SK-MEL-5 (cell line): ENCODE measurements around the gene SLFN12. TPM values are rescaled to one million over a fixed set of nuclear protein-coding genes. Genes with fewer than 3 reads are reported as not detected.
"Not testable (repeated sequence)": the region's sequence is repeated elsewhere in the genome, so short reads cannot be mapped to it uniquely, and the experiment has no call there.

Source experiments
- DNase-seq: peaks from one replicate; pipeline ENCODE4 v3.0.0-alpha.2; 2016; ENCODE audit warnings: low read depth, low spot score
- in situ Hi-C: cut with HindIII; loops from 2 replicates; pipeline ENCODE4 v1.10.0; 2016; ENCODE audit warnings: low sequenced_read_pairs, high pct_unique_total_duplicates, low pct_unique_long_range_greater_than_20kb
- polyA plus RNA-seq, 2 experiments: library from polyadenylated mRNA; depleted of rRNA; stranded (reverse); fragments of >200 nt; gene quantifications; 2 replicates each; pipeline ENCODE4 v1.2.3, GENCODE V29; 2015
- total RNA-seq: library from RNA; depleted of rRNA; stranded (reverse); fragments of >200 nt; shearing (Covaris generic); gene quantifications from 2 replicates; pipeline ENCODE4 v1.2.3, GENCODE V29; 2014; rRNA removed

The SLFN12 gene
- total RNA-seq = 3.9 and 4.1 TPM in 2 replicates
- 2.9 and 4.6 TPM in 2 replicates for polyA plus RNA-seq (2015; cell fraction: cytosol; rRNA removed)
- polyA plus RNA-seq (2015; cell fraction: nucleus; rRNA removed) = 13.9 and 18.7 TPM in 2 replicates

DNA sequence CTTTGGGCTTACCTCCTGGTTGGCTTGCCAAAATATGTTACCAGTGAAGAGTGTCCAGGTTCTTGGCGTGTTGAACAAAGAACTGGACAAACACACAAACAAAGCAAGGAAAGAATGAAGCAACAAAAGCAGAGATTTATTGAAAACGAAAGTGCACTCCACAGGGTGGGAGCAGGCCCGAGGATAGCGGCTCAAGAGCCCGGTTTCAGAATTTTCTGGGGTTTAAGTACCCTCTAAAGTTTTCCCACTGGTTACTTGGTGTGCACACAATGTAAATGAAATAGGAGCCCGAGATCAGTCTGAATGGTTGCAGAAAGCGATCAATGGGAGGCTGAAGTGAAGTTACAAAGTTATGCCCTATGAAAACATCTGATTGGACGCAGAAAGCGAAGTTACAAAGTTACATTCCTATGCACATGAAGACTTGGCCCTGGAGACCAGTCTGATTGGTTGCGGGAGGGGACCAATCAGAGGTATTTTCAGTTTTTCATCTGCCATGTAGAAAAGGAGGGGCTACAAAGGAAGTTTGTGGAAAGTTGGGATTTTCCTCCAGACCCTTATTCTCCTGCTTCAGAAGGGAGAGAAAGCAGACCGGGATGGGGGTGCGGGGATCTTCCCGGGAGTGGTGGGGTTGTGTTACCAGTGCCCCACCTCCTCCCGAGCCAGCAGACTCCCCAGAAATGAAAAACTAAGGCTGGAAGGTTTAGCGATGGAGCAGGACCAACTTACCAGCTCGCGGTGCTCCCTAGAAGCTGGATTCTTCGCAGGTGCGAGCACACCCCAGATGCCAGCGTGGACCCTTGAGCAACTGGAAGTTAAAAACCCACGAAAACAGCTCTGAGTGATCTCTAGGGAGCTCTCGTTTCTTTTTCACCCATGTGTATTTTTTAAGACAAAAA lies at the start of gene SLFN12:
TSS of gene SLFN12 (minus strand) at position 325 of the 899 bp plus-strand sequence. CDS start 9,472 bp downstream, outside the sequence.
- in situ Hi-C loops = loop anchor here (25.0 kb wide), 1 partner anchor 120 kb away; no protein-coding TSS in a partner anchor
- DNase-seq = peak; percentile 82

DNA sequence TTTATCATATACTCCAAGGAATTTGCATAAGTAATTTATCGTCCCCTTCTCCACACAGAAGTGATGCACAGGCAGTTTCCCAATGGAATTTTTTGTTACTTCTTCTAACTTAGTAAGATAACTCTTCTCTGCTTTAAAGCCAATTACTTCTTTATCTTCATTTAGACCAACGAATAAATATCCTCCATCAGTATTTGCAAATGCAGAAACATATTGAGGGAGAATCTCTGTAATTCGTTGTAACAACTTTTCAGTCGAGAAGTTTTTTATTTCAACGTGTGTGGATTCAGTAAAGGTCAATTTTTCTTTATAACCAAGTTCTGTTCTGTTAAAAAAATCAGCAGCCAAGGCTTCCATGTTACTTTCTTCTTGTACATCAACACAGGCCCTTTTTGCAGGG lies 47.0 kb upstream of the SLFN12 start:
- DNase-seq = no peak
- in situ Hi-C loops = no loop called here

DNA sequence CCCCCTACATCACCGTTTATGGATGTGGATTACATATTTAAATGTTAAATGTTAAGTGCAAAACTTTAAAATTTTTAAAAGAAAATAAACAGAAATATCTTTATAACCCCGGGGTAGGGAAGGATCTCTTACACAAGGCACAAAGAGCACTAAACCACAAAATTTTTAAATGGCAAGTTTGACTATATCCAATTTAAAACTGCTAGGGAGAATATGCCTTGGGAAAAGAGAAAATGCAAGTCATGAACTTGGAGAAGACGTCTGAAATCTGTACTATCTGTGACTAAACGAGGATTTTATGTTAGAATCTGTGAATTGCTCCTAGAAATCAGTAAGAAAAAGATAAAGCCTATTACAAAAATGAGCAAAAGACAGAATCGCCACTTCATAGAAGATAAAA lies 44.9 kb upstream of the SLFN12 start:
- no peak for DNase-seq
- in situ Hi-C loops = no loop called here

DNA sequence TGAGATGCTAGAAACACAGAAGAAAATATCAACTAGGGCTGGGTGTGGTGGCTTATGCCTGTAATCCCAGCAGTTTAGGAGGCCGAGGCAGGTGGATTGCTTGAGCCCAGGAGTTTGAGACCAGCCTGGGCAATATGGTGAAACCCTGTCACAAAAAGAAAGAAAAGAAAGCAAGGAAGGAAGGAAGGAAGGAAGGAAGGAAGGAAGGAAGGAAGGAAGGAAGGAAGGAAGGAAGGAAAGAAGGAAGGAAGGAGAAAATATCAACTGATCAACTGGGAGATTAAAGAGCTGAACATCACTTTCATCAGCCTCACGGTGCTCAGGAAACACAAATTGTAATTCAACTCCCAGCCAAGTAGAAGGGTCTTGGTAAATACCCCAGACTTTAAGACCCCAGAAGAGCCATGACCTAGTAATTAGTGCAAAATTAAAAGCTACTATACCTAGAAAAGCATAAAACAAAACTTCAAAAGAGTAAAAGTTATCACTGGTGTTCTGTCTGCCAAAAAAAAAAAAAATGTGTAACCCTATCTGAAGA lies 44.1 kb upstream of the SLFN12 start:
- in situ Hi-C loops = no loop called here

DNA sequence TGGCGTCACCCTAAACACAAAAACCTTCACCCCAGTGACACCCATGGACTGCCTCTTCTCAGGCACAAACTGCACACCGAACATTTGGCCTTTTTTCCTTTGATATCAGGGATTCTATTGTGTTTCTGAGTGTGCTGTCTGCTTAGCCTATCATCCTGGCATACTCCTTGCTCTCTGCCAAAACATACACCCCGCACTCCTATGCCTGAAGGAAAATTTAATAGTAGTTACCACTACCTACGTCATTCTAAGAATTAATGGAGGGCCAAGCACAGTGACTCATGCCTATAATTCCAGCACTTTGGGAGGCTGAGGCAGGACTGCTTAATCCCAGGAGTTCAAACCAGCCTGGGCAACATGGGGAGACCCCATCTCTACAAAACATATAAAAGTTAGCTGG lies 36.2 kb upstream of the SLFN12 start:
- in situ Hi-C loops = no loop called here
- DNase-seq = no peak

More for the DNA sequence above, 44.1 kb upstream of the SLFN12 start:
- no peak for DNase-seq

DNA sequence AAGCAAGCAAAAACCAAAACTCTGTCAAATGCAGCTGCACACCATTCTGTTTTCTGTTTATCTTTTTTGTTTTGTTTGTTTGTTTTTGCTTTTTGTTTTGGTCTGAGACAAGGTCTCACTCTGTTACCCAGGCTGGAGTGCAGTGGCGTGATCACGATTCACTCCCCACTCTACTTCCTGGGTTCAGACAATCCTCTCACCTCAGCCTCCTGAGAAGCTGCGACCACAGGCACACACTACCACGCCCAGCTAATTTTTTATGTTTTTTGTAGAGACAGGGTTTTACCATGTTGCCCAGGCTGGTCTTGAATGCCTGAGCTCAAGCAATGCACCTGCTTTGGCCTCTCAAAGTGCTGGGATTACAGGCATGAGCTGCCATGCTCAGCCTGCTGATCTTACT lies 35.5 kb upstream of the SLFN12 start:
- DNase-seq = no peak
- in situ Hi-C loops = no loop called here

DNA sequence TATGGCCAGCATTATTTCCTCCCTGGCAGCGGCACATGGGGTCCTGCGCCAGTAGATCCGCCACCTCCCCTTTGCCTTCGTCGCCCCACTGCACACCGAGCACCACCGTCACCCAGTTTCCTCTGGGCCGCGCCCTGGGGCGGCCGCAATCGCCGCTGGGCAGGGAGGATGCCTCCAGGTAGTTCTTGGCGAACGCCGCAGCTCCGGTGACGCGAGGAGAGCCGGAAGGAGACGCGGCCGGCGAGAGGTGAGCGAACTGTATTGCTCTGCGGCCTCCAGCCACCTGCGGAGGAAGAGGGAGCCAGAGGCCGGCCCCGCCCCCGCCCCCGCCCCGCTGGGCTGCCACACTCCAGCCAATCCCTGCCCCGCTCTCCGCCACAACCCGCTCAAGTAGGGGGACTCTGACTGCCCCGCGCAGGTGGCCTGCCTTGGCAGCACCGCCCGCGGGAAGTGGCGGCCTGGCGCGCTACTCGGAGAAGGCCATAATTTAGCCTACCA lies 28.1 kb upstream of the SLFN12 start:
- in situ Hi-C loops = no loop called here
- no peak for DNase-seq

DNA sequence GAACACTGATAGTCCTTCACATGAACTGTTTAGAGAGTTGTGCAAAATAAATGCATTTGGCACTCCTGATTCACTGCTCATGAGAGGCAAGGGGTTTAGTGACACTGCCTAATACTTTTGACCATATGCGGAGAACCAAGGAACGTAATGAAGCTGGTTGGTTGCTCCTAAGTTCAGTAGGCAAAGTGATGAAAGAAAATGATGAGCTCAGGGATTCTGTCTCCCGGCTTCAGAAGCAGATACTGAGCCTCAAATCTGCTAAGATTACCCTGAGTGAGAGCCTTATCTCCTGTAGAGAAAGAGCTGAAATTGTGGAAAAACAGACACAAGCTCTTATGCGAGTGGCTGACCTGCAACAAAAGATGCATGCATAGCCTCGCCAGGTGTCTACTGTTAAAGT lies 21.7 kb upstream of the SLFN12 start:
- not testable (repeated sequence) for DNase-seq

DNA sequence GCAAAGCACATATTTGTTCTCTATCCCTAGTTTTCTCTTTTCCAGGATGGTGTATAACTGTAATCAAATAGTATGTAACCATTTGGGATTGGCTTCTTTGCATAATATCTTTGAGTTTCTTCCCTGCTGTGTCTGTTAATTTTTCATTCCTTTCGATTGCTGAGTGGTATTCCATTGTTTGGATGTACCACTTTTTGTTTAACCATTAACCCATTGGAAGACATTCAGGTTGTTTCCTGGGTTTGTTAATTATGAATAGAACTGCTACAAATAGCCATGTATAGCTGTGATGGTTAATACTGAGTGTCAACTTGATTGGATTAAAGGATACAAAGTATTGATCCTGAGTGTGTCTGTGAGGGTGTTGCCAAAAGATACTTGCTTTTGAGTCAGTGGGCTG lies 20.9 kb upstream of the SLFN12 start:
- in situ Hi-C loops = no loop called here

More for the DNA sequence above, 21.7 kb upstream of the SLFN12 start:
- in situ Hi-C loops = not testable (repeated sequence)

DNA sequence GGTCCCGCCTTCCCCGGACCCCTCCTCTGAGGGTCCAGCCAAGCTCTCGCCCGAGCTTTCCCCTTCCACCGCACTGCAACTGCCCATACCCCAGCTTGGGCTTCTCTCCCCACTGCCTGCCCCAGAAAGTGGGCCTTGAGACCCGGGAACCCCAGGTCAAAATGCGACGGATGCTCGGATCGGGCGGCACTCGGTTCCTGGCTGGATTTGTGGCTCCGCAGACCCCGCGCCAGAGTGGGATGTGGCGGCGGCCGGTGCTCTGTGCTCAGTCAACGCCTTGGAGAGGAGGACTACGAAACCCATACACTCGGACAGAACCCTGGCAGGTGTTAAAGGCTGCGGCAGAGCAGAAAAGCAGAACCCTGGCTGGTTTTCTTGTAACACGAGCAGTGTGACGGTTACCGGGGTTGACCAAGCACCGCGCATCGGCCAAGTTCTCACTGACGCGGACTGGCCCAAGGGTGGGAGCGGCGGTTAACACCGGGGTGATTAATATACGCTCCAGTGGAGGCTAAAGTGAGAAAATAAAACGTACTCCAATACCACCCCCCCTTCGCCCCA lies 17.2 kb upstream of the SLFN12 start:
- DNase-seq = no peak
- in situ Hi-C loops = loop anchor here (25.0 kb wide), 1 partner anchor 137 kb away; no protein-coding TSS in a partner anchor

More for the DNA sequence above, 20.9 kb upstream of the SLFN12 start:
- no peak for DNase-seq

DNA sequence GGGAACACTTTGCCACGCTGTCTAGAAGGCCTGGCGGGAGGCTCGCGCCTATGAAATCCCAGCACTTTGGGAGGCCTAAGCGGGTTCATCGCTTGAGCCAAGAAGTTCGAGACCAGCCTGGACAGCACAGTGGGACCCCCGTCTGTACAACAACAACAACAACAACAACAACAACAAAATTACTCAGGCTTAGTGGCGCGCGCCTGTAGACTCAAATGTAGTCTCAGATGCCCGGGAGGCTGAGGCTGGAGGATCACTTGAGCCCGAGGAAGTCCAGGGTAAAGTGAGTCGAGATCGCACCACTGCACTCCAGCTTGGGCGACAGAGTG lies 16.6 kb upstream of the SLFN12 start:
- in situ Hi-C loops = loop anchor here (25.0 kb wide), 1 partner anchor 137 kb away; no protein-coding TSS in a partner anchor
- DNase-seq = no peak

DNA sequence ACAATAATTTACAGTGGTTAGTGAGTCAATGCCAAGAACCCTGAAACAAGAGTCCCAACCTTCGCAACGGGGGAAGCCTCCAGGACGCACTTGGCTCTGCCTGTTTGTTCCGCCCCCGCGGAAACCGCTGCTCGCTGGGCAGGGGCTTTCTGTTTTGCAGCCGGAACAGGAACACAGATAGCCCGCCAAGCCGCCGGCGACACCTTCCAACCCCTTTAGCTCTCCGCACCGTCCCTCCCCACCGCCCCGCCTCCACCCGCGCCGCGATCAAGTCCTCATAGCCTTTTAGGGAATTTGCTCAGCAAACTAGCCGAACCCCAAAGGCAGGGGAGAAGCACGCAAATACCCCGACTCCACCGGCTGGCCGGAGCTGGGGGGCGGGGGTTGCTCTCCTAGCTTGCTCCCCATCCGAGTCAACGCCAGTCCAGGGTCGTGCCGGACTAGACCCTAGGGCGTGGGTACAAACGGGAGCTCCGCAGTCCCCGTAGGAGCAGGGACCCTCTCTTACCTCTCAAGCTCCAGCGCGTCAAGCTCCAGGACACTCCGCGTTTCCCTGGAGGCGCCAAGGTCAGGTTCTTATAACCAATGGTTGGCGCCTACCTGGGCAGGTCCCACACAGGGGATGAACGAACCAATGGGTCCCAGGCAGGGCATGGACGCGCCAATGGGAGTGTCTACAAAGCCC lies 16.1 kb upstream of the SLFN12 start, which contains the start of gene SLFN13:
TSS of gene SLFN13 (minus strand) at position 553 of the 685 bp plus-strand sequence. CDS start 3,086 bp downstream, outside the sequence.
- in situ Hi-C loops = loop anchor here (25.0 kb wide), 1 partner anchor 136 kb away; no protein-coding TSS in a partner anchor
- DNase-seq = no peak

DNA sequence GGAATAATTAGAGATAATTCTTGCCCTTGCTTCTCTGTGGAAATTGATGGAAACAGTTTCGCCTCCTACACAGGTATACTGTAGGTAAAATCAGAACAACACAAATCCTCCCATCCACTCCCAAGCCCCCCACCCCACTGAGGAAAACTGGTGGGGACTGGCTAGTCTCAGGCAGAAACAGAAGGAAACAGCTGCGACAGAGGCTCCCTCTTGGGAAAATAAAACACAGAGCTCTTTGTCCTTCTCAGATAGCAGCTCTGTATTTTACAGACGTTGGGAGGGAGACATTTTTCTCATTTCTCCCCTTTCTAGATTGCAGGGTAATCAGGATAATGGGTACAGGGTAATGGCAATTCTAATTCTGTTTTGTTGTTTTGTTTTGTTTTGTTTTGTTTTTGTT lies 15.2 kb upstream of the SLFN12 start:
- in situ Hi-C loops = loop anchor here (25.0 kb wide), 1 partner anchor 135 kb away; no protein-coding TSS in a partner anchor

DNA sequence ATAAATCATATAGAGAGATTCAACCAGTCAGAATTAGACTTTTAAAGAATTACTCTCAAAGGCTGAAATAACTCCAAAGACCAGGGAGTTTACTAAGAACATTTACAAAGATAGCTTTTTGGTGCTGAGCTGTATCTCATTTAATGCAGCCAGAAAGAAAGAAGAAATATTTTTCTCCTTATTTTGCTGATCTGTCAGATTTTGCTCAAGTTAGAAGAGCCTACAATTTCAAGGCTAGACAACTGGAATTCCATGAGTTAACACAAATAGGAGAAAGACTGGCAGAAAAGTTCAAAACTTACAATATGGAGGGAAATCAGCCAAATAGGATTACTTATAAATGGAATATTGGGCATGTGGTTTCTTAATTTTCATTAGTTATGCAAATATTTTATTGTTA lies 6.1 kb upstream of the SLFN12 start:
- in situ Hi-C loops = loop anchor here (25.0 kb wide), 1 partner anchor 126 kb away; no protein-coding TSS in a partner anchor
- no peak for DNase-seq

More for the DNA sequence above, 15.2 kb upstream of the SLFN12 start:
- peak; percentile 26 for DNase-seq

DNA sequence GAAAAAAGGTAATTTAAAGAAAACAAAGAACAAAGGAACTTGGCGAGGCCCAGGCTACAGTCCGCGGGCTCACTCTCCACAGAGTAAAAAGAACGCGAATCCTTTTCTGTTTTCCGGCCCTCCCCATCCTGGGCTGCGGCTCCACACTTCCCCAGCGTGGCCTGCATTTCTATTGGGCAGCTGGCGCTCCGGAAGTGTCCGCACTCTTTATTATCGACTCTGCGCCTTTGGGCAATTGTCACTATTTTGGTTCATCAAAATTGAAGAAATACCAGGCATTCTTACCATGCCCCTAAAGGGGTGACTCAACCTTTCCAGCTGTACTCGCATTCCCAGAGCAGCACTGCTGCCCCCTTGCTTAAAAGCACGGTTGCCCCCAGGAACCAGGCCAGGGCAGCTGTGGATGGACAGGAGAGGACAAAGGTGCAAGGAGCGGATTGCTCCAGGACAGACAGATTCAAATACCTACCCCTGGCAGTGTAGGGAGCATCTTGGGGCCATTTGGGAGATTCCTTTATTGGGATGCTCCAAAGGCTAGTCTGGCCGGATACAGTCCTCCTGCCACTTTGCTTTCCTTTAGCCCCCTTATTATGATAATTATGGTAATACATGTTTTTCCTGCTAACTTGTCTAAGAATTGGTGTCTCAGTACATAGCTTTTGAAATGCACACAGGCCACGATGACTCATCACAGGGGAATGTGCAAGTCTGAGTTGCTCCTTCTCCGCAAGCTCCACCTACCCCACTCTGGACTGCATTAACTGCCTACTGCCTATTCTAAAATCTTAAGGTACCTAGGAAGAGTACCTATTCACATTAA lies 985 bp upstream of the SLFN12 start:
- in situ Hi-C loops = loop anchor here (25.0 kb wide), 1 partner anchor 121 kb away; no protein-coding TSS in a partner anchor
- DNase-seq = peak; percentile 87

DNA sequence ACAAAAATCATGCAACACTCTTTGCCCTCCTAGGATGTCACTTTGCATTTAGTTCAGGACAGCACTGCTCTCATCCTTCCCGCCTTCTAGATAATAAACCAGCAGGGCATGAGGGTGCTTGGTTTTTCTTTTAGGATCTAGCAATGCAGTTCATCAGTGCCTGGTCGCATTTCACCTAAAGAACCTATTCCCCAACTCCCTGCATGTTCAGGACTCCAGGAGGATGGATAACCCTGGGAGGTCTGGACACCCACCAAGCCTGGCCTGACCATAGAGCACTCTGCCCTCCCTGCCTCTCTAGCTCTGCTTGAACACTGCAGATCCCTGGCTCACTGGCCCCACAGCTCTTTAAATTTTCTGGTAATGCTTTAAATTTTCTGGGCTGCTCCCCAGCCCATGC lies 2.6 kb downstream of the SLFN12 start:
- no peak for DNase-seq

More for the DNA sequence above, 2.6 kb downstream of the SLFN12 start:
- in situ Hi-C loops = loop anchor here (25.0 kb wide), 1 partner anchor 117 kb away; no protein-coding TSS in a partner anchor
